Nephron (organoid): Measurements from ENCODE around the gene E4F1.

ENCODE experiments used
- H3K27ac Mint-ChIP-seq, 3 experiments: 2 replicates each; pipeline ENCODE4 v1.8.0; 2020; ENCODE audit warnings: mixed read lengths in 3 of 3, mild to moderate bottlenecking in 2 of 3, moderate library complexity in 1 of 3
- H3K27me3 Mint-ChIP-seq: 2 replicates; pipeline ENCODE4 v1.8.0; 2021; ENCODE audit warnings: low read depth, mild to moderate bottlenecking, moderate library complexity, mixed read lengths
- H3K36me3 Mint-ChIP-seq: 2 replicates; pipeline ENCODE4 v1.8.0; 2020; ENCODE audit warnings: low read depth, mixed read lengths
- H3K4me1 Mint-ChIP-seq: 2 replicates; pipeline ENCODE4 v1.8.0; 2020; ENCODE audit warnings: mixed read lengths
- H3K4me3 Mint-ChIP-seq, 3 experiments: 2 replicates each; pipeline ENCODE4 v1.8.0; 2020; ENCODE audit warnings: mild to moderate bottlenecking in 3 of 3, mixed read lengths in 3 of 3, moderate library complexity in 2 of 3
- H3K9me3 Mint-ChIP-seq: 2 replicates; pipeline ENCODE4 v1.8.0; 2020; ENCODE audit warnings: mixed read lengths
- CTCF ChIP-seq, 3 experiments: fragments of 200-600 bp; sonication (generic); IDR thresholded peaks; one replicate each; pipeline ENCODE4 v1.5.0; 2021; ENCODE audit warnings: antibody characterized with exemption in 3 of 3; ENCODE audit not compliant: unreplicated experiment in 3 of 3

Gene E4F1

GRCh38 chr16:2196162-2196980, 27.0 kb upstream of the E4F1 start, which contains the start of gene CASKIN1:
Gene CASKIN1 (minus strand): TSS chr16:2196605. CDS start chr16:2196432, 173 bp downstream.
- Mint-ChIP-seq H3K4me1 (peaks cover 6% of the 10 kb centered on the region), H3K4me3 (peak within 1 kb of the TSS; percentile 74 to 84 (median 77)), H3K27ac (no peak within 1 kb of the TSS), H3K27me3 (peaks cover 31% of the 10 kb centered on the region), H3K9me3 (no peaks in the 10 kb centered on the region), H3K36me3 (no peaks in the 10 kb centered on the region)
- TF ChIP-seq CTCF (IDR thresholded peaks at IDR 0.05; ENCODE audit: unreplicated experiment in 3 of 3), result no peak

- Mint-ChIP-seq H3K36me3 (no peaks in the 10 kb centered on the region), H3K27me3 (peaks cover 31% of the 10 kb centered on the region), H3K4me3 (peak overlapping the region; percentile 74 to 84 (median 77)), H3K27ac (no peak overlapping the region), H3K9me3 (no peaks in the 10 kb centered on the region), H3K4me1 (peaks cover 6% of the 10 kb centered on the region)
- no peak for TF ChIP-seq CTCF (IDR thresholded peaks at IDR 0.05; ENCODE audit: unreplicated experiment in 3 of 3)
Observed at GRCh38 chr16:2196981-2197511, 26.3 kb upstream of the E4F1 start.

GRCh38 chr16:2197765-2198164, 25.6 kb upstream of the E4F1 start:
- H3K4me1 Mint-ChIP-seq, result peaks cover 6% of the 10 kb centered on the region
- H3K27me3 Mint-ChIP-seq, result peaks cover 31% of the 10 kb centered on the region
- H3K36me3 Mint-ChIP-seq, result no peaks in the 10 kb centered on the region
- H3K27ac Mint-ChIP-seq, result no peak overlapping the region
- TF ChIP-seq CTCF (IDR thresholded peaks at IDR 0.05; ENCODE audit: unreplicated experiment in 3 of 3), result no peak
- peak overlapping the region; percentile 77 to 84 (median 84) for H3K4me3 Mint-ChIP-seq
- no peaks in the 10 kb centered on the region for H3K9me3 Mint-ChIP-seq

- Mint-ChIP-seq H3K27me3 (peaks cover 32% of the 10 kb centered on the region), H3K4me3 (peak overlapping the region; percentile 77 to 84 (median 84)), H3K4me1 (peaks cover 6% of the 10 kb centered on the region), H3K36me3 (no peaks in the 10 kb centered on the region), H3K9me3 (no peaks in the 10 kb centered on the region), H3K27ac (no peak overlapping the region)
- TF ChIP-seq CTCF (IDR thresholded peaks at IDR 0.05; ENCODE audit: unreplicated experiment in 3 of 3), result no peak
Observed at GRCh38 chr16:2198283-2198682, 25.1 kb upstream of the E4F1 start.

- Mint-ChIP-seq H3K27me3 (peaks cover 35% of the 10 kb centered on the region), H3K4me1 (peaks cover 6% of the 10 kb centered on the region), H3K4me3 (peak overlapping the region in 1 of 3 experiments; percentile 77), H3K9me3 (no peaks in the 10 kb centered on the region), H3K27ac (no peak overlapping the region), H3K36me3 (no peaks in the 10 kb centered on the region)
- no peak for TF ChIP-seq CTCF (IDR thresholded peaks at IDR 0.05; ENCODE audit: unreplicated experiment in 3 of 3)
Observed at GRCh38 chr16:2199095-2199494, 24.3 kb upstream of the E4F1 start.
